Stimulated activated CD8-positive, alpha-beta memory T cell treated with anti-CD3 and anti-CD28 coated beads, Interleukin-7, amount 100 ng/mL, for 1 hour (primary cell): ENCODE measurements around the gene ARID5A.
"Not testable (repeated sequence)": the region's sequence is repeated elsewhere in the genome, so short reads cannot be mapped to it uniquely, and the experiment has no call there.

Experiments used
- DNase-seq, 2 donors: peaks; one replicate each; pipeline ENCODE4 v3.0.0-alpha.2; 2020; ENCODE audit warnings: low read depth in 2 of 2

The ARID5A gene, protein sequence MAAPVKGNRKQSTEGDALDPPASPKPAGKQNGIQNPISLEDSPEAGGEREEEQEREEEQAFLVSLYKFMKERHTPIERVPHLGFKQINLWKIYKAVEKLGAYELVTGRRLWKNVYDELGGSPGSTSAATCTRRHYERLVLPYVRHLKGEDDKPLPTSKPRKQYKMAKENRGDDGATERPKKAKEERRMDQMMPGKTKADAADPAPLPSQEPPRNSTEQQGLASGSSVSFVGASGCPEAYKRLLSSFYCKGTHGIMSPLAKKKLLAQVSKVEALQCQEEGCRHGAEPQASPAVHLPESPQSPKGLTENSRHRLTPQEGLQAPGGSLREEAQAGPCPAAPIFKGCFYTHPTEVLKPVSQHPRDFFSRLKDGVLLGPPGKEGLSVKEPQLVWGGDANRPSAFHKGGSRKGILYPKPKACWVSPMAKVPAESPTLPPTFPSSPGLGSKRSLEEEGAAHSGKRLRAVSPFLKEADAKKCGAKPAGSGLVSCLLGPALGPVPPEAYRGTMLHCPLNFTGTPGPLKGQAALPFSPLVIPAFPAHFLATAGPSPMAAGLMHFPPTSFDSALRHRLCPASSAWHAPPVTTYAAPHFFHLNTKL

DNA sequence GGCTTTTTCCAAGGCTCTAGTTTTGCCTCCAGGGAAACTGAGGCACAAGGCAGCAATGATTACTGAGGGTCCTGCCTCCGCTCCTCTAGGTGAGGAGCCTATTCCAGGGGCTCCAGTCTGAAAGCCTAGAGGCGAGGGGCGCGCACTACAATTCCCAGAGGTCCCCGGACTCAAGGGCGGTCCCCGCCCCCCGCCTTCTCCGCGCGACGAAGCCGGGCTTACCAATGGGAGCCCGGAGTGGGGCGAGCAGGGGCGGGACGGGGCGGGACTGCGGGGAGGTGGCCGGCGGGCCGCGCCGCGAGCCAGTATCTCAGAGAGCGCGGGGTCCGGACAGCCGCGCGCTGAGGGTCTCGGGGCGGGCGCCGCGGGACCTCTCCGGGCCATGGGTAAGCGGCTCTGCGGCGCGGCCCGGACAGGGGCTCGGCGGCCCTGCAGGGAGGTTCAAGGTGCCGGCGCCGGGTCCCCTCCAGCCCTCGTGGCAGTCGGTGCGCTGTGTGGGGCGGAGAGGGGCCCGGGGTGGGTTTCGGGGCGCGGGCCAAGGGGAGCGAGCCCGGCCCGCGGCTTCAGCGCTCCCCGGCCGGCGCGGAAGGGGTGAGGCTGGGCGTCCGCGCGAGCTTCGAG, at the start of gene ARID5A:
Gene ARID5A, plus strand, starts transcription at position 308 of the 621 bp plus-strand sequence. Its CDS starts 75 bp downstream, at position 383.
- peak; percentile 82 to 84 for DNase-seq

DNA sequence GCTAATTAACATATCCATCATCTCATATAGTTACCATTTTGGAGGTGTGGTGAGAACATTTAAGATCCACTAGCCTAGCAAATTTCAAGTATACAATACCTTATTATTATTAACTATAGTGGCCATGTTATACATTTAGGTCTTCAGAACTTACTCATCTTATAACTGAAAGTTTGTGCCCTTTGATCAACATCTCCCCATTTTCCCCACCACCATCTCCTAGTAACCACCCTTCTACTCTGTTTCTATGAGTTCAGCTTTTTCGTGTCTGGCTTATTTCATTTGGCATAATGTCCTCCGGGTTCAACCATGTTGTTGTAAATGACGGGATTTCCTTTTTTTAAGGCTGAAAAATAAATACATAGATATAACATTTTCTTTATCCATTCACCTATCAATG, 47.3 kb upstream of the ARID5A start:
- DNase-seq = no peak

DNA sequence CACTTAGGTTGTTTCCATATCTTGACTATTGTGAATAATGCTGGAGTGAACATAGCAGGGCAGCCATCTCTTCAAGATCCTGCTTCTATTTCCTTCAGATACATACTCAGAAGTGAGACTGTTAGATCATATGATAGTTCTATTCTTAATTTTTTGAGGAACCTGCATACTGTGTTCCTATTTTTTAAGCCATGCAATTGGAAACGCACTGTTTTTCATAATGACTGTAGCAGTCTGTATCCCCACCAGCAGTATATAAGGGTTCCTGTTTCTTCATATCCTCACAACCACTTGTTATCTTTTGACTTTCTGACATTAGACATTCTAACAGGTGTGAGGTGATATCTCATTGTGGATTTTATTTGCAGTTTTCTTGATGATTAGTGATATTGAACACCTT, 46.9 kb upstream of the ARID5A start:
- no peak for DNase-seq

DNA sequence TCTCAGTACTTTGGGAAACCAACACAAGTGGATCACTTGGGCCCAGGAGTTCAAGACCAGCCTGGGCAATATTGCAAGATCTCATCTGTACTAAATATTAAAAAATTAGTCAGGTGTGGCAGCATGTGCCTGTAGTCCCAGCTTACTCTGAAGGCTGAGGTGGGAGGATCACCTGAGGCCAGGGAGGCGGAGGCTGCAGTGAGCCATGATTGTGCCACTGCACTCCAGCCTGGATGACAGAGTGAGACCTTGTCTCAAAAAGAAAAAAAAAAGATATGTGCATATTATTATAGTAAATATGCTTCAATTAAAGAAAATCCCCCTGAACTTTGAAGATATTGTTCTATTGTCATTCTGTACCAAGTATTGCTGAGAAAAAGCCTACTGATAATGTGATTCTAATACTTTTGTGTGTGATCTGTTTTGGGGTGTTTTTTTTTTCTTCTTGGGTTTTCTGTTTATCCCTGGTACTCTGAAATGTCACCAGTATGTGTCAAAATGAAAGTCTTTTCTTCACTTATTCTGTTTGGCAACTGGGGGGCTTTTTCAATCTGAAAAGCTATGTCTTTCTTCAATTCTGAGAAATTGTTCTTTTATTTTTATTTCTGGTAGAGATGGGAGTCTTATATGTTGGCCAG, 44.6 kb upstream of the ARID5A start:
- no peak for DNase-seq

DNA sequence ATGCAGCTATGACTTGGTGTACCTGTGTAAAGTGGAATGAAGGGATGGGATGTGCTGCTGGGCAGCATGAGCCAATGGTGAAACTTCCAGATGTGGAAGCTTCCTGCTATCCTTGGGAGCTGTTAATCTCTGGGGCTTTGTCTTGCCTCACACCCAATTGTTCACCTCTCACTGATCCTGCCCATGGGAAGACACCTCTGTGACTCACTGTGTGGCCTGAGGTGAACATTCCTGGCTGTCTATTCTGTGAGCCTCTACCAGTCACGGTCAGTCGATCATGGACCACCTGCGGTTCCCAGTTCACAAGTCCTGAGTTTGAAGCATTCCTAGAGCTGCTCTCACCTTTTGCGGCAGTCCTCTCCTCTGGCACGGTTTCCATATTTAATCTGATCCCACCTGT, 43.5 kb upstream of the ARID5A start:
- no peak for DNase-seq

DNA sequence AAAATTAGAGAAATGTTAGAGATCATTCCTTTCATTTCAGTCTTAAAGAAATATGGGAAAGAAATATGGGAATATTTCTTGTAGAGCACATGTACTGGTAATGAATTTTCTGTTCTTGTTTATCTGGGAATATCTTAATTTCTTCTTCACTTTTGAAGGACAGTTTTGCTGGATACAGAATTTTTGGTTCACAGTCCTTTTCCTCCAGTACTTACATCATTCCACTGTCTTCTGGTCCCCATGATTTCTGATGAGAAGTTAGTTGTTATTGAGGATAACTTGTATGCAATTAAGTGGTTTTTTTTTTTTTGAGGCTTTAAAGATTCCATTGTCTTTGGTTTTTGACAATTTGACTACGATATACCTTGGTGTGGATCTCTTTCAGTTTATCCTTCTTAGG, 42.4 kb upstream of the ARID5A start:
- DNase-seq = no peak

DNA sequence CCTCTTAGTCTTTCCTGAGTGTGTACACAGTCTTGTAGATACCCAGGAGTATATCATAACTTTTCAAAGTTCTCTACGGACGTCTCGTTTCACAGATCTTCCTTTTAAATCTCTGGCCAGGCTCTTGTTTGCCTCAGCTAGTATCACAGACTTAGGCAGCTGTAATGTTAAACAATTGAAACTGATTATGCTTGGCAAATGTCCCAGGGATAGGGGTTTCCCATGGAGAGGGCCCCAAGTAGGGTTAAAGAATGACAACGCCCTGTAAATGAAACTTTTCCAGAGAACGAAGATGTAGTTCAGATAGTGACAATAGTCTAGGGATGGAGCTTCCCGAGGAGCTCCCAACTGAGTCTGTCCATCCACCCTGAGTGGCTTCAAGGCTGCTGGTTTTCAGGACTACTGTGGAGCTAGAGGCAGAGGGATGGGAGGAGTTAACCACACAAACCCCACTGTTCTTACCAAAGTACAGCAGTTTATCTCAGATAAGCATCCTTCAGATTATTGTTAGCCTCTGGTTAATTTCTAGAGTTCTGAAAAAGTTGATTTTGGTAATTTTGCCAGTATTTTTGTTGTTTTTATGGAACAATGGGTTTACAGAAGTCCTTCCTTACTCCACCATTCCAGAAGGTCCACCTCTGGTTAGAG, 40.4 kb upstream of the ARID5A start:
- no peak for DNase-seq

DNA sequence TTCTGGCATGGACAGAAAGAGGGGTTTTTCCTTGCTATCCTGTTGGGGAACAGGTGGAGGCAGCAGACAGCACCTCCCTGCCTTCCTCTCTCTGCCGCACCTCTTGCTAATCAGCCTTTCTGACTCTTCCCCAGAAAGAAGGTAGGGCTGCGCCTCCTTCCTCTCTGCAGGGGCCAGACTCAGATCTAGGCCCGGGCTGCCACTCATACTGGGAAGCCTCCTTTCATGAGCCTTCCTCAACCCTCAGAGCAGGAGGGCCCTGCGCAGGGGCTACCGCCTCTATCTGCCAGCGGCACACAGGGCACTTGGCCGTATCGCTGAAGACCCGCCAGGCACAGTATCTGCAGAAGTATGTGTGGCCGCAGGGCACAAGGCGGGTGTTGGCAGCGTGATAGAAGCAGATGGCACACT, 38.5 kb upstream of the ARID5A start:
- DNase-seq = no peak

DNA sequence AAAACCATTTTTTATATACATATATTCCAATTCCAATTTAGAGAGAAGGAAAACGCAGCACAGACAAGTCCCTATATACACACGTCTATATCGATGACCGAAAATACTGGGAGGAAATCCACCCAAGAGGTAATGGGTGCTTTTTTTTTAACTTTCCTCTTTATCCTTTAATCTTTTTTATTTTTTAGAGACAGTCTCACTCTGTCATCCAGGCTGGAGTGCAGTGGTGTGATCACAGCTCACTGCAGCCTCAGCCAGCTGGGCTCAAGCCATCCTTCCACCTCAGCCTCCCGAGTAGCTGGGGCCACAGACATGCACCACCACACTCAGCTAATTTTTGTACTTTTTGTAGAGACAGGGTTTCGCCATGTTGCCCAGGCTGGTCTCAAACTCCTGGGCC, 37.9 kb upstream of the ARID5A start:
- not testable (repeated sequence) for DNase-seq

DNA sequence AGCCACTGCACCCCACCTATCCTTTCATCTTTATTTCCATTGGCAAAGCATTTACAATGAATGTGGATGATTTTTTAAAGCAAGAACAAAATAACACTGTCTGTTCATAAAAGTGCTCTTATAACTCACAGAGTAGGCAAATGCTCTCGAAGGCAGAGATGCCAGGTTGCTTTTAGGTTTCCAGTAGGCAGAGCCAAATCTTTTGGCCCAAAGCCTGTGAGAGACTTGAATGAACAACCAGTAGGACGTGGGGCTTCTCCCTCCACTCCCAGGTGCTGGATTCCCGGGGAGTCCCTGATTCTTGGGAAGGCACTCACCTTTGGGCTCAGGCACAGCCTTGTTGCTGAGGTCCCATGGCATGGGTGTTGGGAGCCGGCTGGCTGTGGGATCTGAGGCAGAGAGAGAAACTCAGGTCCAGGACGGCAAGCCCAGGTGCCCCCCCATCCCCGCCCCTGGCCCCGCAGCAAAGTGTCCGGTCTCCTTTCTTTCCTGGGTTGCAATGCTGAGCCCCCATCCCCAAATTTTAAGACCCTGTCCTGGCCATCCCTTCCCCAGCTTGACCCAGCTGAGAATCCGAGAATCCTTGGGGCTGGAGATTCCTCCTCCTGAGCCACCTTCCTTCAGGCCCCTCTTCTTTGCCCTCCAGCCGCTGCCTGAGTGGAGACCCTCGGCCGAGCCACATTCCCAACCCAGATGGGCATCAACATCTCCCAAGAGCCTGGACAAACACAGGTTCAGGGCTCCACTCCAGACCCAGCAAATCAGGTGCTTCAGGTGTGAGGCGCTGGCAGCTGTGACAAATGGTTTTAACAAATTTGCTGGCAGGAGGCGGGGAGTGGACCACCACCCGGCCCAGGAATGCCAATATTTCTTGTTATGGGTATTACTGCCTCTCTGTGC, 37.2 kb upstream of the ARID5A start:
- no peak for DNase-seq

DNA sequence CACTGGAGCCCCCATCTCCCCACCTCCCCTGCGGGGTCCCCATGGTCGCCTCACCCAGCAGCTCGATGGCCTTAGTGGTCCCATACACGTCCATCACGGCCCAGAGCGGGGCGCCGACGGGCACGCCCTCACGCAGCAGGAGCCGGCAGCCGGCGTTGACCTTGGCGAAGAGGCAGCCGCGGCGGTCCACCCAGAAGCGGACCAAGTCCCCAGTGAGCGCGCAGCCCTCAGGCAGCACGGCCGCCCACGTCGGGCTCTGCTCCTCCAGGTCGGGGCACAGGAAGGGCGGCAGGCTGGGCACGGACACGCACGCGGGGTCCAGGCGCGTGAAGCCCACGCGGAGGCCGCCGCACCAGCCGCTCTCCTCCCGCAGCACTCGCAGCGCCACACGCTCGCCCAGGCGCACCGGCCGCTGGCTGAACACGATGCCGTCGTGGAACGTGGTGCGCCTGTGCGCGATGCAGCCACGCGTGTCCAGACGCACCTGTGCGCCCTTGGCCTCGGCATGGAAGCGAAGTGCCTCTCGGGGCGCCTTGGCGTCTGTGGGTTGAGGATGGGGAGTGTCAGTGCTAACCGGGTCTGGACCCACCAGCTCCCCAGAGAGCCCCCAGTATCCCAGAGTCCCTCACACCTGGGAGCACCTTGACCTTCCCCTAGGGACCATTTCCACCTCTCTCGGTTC, 36.0 kb upstream of the ARID5A start:
- no peak for DNase-seq

DNA sequence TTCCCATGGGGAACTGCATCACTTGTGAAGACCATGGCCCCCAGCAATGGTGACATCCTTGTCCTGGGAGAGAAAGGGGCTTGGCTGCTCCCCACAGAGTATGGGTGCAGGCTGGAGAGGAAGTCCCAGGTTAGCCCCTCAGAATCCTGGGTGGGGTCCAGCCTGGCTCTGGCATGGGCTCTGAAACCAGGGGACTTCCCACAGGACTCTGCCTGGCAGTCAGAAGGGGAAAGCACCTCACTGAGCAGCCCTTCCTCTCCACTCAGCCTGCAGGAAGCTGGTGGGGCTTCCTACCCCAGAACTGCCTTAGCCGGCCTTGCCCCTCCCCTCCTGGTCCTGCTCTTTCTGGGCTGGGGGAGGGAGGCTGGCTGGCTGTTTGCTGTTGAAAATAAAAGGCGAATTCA, 35.1 kb upstream of the ARID5A start:
- DNase-seq = no peak

DNA sequence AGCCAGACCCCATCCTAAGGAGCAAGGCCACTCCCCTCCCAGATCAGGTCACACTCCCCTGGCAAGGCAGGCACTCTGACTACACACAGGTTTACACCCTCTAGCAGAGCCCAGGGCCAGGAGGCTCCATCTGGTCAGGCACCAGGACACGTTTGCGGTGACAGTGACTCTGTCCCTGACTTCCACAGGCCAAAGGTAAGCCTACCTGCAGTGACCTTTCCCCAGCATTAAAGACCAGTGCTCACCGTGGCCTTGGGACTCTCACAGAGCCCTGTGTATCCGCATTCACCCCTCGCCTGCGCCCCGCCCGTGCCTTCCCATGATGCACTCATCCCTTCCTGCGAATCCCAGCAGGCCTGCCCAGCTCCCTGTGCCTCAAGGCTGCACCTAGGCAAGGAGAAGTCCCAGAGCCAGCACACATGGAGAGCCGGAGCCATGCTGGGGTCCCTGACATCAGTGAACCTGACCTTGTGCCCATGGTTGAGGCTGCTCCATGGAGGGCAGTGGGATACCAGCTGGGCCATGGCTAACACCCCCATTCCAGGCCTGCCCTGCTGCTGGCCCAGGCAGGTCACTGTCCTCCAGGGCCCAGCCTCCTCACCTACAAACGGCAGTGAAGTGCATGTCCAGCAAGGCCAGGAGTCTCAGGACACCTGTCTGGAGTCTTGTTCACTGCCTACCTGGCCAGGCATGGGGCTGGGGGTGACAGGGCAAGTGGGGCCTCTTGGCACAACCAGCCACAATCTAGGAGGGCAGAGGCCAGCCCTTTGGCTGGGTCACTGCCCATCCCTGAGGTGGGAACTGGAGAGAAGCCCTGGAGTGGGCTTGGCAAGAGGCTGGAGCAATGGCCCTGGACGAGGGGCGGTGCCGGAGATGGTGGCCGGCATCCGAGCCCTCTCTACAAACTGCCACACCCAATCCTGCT, 34.4 kb upstream of the ARID5A start:
- no peak for DNase-seq

DNA sequence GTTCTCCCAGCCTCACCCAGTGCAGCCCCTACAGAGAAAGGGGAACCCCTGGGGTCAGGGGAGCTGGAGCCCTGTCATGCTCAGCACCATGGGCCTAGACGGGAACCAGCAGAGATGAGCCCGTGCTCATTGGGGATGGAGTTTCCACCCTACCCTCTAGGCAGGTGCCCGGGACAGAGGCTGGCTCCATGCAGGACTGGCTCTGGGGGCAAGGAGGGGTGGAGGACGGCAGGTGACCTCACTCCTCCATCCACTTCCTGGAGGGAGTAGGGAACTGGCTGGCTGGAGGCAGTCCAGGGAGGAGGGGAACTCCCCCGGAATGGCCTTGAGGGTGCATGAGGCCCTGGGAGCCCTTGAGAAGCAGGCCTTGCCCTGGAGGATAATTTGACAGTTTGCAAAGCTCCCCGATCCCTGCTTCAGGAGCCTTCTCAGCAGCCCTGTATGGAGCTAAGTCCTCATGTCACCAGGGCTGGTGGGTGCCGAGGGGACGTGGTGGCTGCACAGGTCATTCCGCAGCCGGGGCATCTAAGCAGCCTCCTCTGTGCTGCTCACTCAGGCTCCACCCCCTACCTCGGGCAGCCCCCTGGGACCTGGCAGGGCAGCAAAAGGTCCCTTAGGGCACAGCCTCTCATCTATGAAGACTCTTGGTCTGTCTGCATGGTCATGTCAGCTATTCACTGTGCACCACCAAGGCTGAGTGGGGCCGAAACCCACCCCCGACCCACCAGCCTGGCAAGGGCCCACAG, 33.5 kb upstream of the ARID5A start:
- DNase-seq = no peak

DNA sequence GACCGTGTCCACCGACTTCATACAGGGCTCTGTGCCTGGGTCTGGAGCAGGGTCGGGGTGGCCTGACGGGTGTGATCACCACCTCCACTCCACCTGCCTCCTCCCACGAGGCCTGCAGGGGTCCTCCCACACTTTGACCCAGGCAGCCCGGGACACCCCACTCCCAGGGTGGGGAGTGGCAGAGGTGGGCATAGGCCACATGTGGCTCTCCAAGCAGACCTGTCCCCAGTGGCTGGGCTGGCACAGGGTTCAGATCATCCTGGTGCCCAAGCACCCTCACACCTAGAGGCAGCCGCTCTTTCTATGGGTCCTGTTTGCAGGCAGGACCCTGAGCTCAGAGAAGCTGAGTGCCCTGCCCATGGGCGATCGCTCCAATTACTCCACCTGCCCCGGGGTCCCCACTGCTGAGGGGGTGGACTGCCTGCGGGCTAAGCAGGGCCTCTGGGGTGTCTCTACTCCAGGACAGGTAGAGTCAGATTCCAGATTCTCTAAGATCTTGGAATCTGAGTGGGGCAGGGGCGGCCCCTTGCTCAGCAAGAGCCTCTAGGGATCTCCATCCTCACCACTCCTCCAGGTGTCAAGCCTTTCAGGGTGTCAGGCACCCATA, 32.8 kb upstream of the ARID5A start:
- no peak for DNase-seq

DNA sequence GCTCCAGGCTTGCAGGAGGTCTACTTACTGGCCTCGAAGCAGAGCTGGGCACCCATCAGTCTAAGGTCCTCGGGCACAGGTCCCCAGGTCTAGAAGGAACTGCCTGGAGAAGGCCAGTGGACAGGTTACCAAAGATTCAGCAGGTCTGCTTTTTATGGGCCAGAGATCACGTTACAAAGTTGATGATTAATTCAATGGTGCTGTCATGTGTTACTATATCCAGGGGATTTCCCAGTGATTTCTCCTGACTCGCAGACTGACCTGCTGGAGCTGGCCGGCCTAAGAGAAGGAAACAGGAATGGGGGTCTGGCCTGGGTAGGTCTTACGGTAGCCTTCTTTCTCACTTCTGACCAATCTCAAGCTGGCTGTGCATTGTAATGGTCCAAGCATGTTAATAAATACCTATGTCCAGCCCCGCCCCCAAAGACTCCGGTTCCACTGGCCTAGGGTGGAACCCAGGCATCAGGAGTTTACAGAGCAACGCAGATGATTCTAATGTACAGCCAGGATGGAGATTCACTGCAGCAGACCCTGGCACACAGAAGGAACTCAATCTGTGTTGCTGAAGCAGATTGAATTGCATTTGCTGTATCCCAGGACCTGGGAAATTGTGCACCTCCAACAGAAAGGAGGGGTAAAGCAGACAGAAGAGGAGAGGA, 31.2 kb upstream of the ARID5A start, which contains the start of gene NEURL3:
Gene NEURL3, minus strand, starts transcription at position 127 of the 659 bp plus-strand sequence. Its CDS starts 71 bp downstream, at position 56.
- no peak for DNase-seq
